Hepatocyte (in vitro differentiated cells): ENCODE data around the gene C6orf141. TPM values are rescaled to one million over a fixed set of nuclear protein-coding genes. Genes with fewer than 3 reads are reported as not detected.

ENCODE experiments used
- DNase-seq: peaks from one replicate; pipeline ENCODE4 v3.0.0-alpha.2; 2016; ENCODE audit warnings: low spot score
- H2AFZ ChIP-seq: fragments of 200-600 bp; sonication (generic); 2 replicates; pipeline ENCODE4 v1.6.0; 2016; ENCODE audit warnings: antibody characterized with exemption, mild to moderate bottlenecking
- H3K27ac ChIP-seq: fragments of 200-600 bp; sonication (generic); 2 replicates; pipeline ENCODE4 v1.5.1; 2016; ENCODE audit warnings: mild to moderate bottlenecking
- H3K27me3 ChIP-seq: fragments of 200-600 bp; sonication (generic); 2 replicates; pipeline ENCODE4 v1.6.1; 2016
- H3K36me3 ChIP-seq: fragments of 200-600 bp; sonication (generic); replicated peaks from 2 replicates; pipeline ENCODE4 v1.5.1; 2016; ENCODE audit warnings: low read depth; ENCODE audit not compliant: insufficient read depth
- H3K4me1 ChIP-seq: fragments of 200-600 bp; sonication (generic); 2 replicates; pipeline ENCODE4 v1.5.1; 2016; ENCODE audit warnings: mild to moderate bottlenecking, moderate library complexity; ENCODE audit not compliant: insufficient read depth
- H3K4me2 ChIP-seq: fragments of 200-600 bp; sonication (generic); 2 replicates; pipeline ENCODE4 v1.6.0; 2016
- H3K4me3 ChIP-seq: fragments of 200-600 bp; sonication (generic); 2 replicates; pipeline ENCODE4 v1.5.1; 2016; ENCODE audit warnings: mild to moderate bottlenecking
- H3K79me2 ChIP-seq: fragments of 200-600 bp; sonication (generic); 2 replicates; pipeline ENCODE4 v1.6.0; 2017; ENCODE audit warnings: mild to moderate bottlenecking
- H3K9me2 ChIP-seq: fragments of 200-600 bp; sonication (generic); replicated peaks from 2 replicates; pipeline ENCODE4 v1.6.0; 2017; ENCODE audit warnings: mild to moderate bottlenecking; ENCODE audit not compliant: insufficient read depth
- H3K9me3 ChIP-seq: fragments of 200-600 bp; sonication (generic); 2 replicates; pipeline ENCODE4 v1.5.1; 2016; ENCODE audit warnings: low read depth, mild to moderate bottlenecking
- H4K20me1 ChIP-seq: fragments of 200-600 bp; sonication (generic); 2 replicates; pipeline ENCODE4 v1.6.0; 2016; ENCODE audit warnings: mild to moderate bottlenecking; ENCODE audit not compliant: insufficient read depth, poor library complexity, severe bottlenecking
- EZH2 ChIP-seq: fragments of 200-600 bp; sonication (generic); IDR thresholded peaks from 2 replicates; pipeline ENCODE4 v1.6.1; 2016; ENCODE audit warnings: antibody characterized with exemption, mild to moderate bottlenecking, borderline replicate concordance
- EZH2phosphoT487 ChIP-seq: fragments of 200-600 bp; sonication (generic); IDR thresholded peaks from one replicate; pipeline ENCODE4 v1.6.1; 2018; ENCODE audit warnings: antibody characterized with exemption, mild to moderate bottlenecking, low read depth, moderate library complexity; ENCODE audit not compliant: unreplicated experiment, severe bottlenecking
- WGBS: methylation state at CpG from one replicate; pipeline ENCODE4 v1.1.6; 2016; ENCODE audit warnings: low lambda C conversion rate; ENCODE audit errors: missing lambda C conversion rate; 5-methylcytosine and 5-hydroxymethylcytosine counted together
- polyA plus RNA-seq: library from polyadenylated mRNA; unstranded; fragments of >200 nt; fragmentation: Nextera tagmentation; extraction: Ambion mirVana; gene quantifications from 2 replicates; pipeline ENCODE4 v1.2.1, GENCODE V29; 2016
- total RNA-seq: library from RNA; depleted of rRNA; stranded (reverse); fragments of >200 nt; gene quantifications from 2 replicates; pipeline ENCODE4 v1.2.3, GENCODE V29; 2014
- TF ChIP-seq, protein P1 (sequence below): fragments of 200-600 bp; sonication (generic); IDR thresholded peaks from 2 replicates; pipeline ENCODE4 v1.5.1; 2016; ENCODE audit warnings: antibody characterized with exemption, mild to moderate bottlenecking; ENCODE audit not compliant: poor library complexity

Gene C6orf141
- total and polyA plus RNA-seq, 2 experiments from 2014 or later, result 2.9 to 4.5 TPM

GRCh38 chr6:49539102-49539501 lies 11.4 kb upstream of the C6orf141 start:
- DNase-seq, result no peak
- TF ChIP-seq EZH2 (no peak), EZH2phosphoT487 (no peak)
- TF ChIP-seq, protein P1, sequence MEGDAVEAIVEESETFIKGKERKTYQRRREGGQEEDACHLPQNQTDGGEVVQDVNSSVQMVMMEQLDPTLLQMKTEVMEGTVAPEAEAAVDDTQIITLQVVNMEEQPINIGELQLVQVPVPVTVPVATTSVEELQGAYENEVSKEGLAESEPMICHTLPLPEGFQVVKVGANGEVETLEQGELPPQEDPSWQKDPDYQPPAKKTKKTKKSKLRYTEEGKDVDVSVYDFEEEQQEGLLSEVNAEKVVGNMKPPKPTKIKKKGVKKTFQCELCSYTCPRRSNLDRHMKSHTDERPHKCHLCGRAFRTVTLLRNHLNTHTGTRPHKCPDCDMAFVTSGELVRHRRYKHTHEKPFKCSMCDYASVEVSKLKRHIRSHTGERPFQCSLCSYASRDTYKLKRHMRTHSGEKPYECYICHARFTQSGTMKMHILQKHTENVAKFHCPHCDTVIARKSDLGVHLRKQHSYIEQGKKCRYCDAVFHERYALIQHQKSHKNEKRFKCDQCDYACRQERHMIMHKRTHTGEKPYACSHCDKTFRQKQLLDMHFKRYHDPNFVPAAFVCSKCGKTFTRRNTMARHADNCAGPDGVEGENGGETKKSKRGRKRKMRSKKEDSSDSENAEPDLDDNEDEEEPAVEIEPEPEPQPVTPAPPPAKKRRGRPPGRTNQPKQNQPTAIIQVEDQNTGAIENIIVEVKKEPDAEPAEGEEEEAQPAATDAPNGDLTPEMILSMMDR, result no peak
- Histone ChIP-seq H3K4me3 (no peak overlapping the region), H3K9me3 (no peaks in the 10 kb centered on the region), H4K20me1 (no peaks in the 10 kb centered on the region), H2AFZ (no peak overlapping the region), H3K27ac (no peak overlapping the region), H3K36me3 (no peaks in the 10 kb centered on the region), H3K4me2 (no peak overlapping the region), H3K4me1 (no peaks in the 10 kb centered on the region), H3K79me2 (no peaks in the 10 kb centered on the region), H3K9me2 (no peaks in the 10 kb centered on the region), H3K27me3 (no peaks in the 10 kb centered on the region)
- WGBS, result 97% methylated on average over 3 of the region's 3 CpGs

GRCh38 chr6:49540614-49541013 lies 9.9 kb upstream of the C6orf141 start:
- H4K20me1 ChIP-seq, result no peaks in the 10 kb centered on the region
- no peak overlapping the region for H3K27ac ChIP-seq
- no peak overlapping the region for H2AFZ ChIP-seq
- H3K4me1 ChIP-seq, result no peaks in the 10 kb centered on the region
- TF ChIP-seq EZH2, result no peak
- TF ChIP-seq, protein P1, result no peak
- TF ChIP-seq EZH2phosphoT487, result no peak
- no peak overlapping the region for H3K4me3 ChIP-seq
- H3K36me3 ChIP-seq, result no peaks in the 10 kb centered on the region
- no peaks in the 10 kb centered on the region for H3K9me2 ChIP-seq
- H3K4me2 ChIP-seq, result no peak overlapping the region
- no peaks in the 10 kb centered on the region for H3K79me2 ChIP-seq
- no peak for DNase-seq
- H3K9me3 ChIP-seq, result no peaks in the 10 kb centered on the region
- no peaks in the 10 kb centered on the region for H3K27me3 ChIP-seq

- Histone ChIP-seq H3K27ac (peak overlapping the region; percentile 24), H3K9me2 (no peaks in the 10 kb centered on the region), H3K27me3 (no peaks in the 10 kb centered on the region), H3K4me1 (no peaks in the 10 kb centered on the region), H3K79me2 (no peaks in the 10 kb centered on the region), H3K4me2 (peak overlapping the region; percentile 0), H3K9me3 (no peaks in the 10 kb centered on the region), H4K20me1 (no peaks in the 10 kb centered on the region), H2AFZ (no peak overlapping the region), H3K36me3 (no peaks in the 10 kb centered on the region), H3K4me3 (no peak overlapping the region)
- peak; percentile 58 for DNase-seq
- TF ChIP-seq, protein P1, result no peak
- no peak for TF ChIP-seq EZH2phosphoT487
- no peak for TF ChIP-seq EZH2
- 0% methylated on average over 1 of the region's 1 CpG for WGBS
Measured at GRCh38 chr6:49541210-49541724, 9.2 kb upstream of the C6orf141 start.

- H3K27ac ChIP-seq, result peak overlapping the region; percentile 24
- no peak overlapping the region for H3K4me3 ChIP-seq
- no peaks in the 10 kb centered on the region for H3K4me1 ChIP-seq
- peak overlapping the region; percentile 0 for H3K4me2 ChIP-seq
- H3K9me2 ChIP-seq, result no peaks in the 10 kb centered on the region
- H3K27me3 ChIP-seq, result no peaks in the 10 kb centered on the region
- TF ChIP-seq EZH2, result no peak
- no peak for TF ChIP-seq EZH2phosphoT487
- TF ChIP-seq, protein P1, result no peak
- no peaks in the 10 kb centered on the region for H3K79me2 ChIP-seq
- no peak overlapping the region for H2AFZ ChIP-seq
- H4K20me1 ChIP-seq, result no peaks in the 10 kb centered on the region
- WGBS, result 65% methylated on average over 3 of the region's 3 CpGs
- H3K9me3 ChIP-seq, result no peaks in the 10 kb centered on the region
- H3K36me3 ChIP-seq, result no peaks in the 10 kb centered on the region
- DNase-seq, result no peak
Measured at GRCh38 chr6:49541936-49542335, 8.5 kb upstream of the C6orf141 start.
